Psoas muscle (tissue), 8 donors: Measurements from ENCODE around the gene PRSS22. TPM values are rescaled to one million over a fixed set of nuclear protein-coding genes. Genes with fewer than 3 reads are reported as not detected.

Source experiments
- ATAC-seq, 4 donors: fragments of 200-7000 bp; cut with Tn5 transposase; one replicate each; pipeline ENCODE4 v1.9.1; 2020; ENCODE audit warnings: moderate library complexity in 3 of 4, mild to moderate bottlenecking in 2 of 4
- DNase-seq, 2 donors: peaks; one replicate each; pipeline ENCODE4 v3.0.0-alpha.2; 2020
- H3K27ac ChIP-seq: fragments of 200-600 bp; one replicate; pipeline ENCODE4 v1.8.0; 2022
- H3K27me3 ChIP-seq, 3 donors: fragments of 200-600 bp in 1 of 3; one replicate each; pipeline versions ENCODE4 v1.6.1 to v1.8.0; 2013 to 2022; ENCODE audit warnings: low read length in 2 of 3, mild to moderate bottlenecking in 2 of 3, moderate library complexity in 1 of 3; ENCODE audit not compliant: insufficient read depth in 3 of 3
- H3K36me3 ChIP-seq, 2 donors: fragments of 200-600 bp in 1 of 2; one replicate each; pipeline versions ENCODE4 v1.6.1 to v1.8.0; 2013 to 2022; ENCODE audit warnings: low read depth in 1 of 2, mild to moderate bottlenecking in 1 of 2, moderate library complexity in 1 of 2; ENCODE audit not compliant: insufficient read depth in 1 of 2
- H3K4me1 ChIP-seq: fragments of 200-600 bp; one replicate; pipeline ENCODE4 v1.8.0; 2022
- H3K4me3 ChIP-seq: fragments of 200-600 bp; one replicate; pipeline ENCODE4 v1.8.0; 2022; ENCODE audit warnings: mild to moderate bottlenecking
- H3K9me3 ChIP-seq: fragments of 200-600 bp; one replicate; pipeline ENCODE4 v1.8.0; 2022
- CTCF ChIP-seq: fragments of 200-600 bp; IDR thresholded peaks from one replicate; pipeline ENCODE4 v1.8.0; 2022; ENCODE audit warnings: antibody characterized with exemption
- WGBS, 3 donors: extraction: QIAGEN DNeasy Blood & Tissue Kit; methylation state at CpG; one replicate each; pipeline versions ENCODE4 v1.1.6 to v1.1.7; 2013; 5-methylcytosine and 5-hydroxymethylcytosine counted together
- intact Hi-C, 2 donors: fragments of 100-400 bp; cut with DNase I; formaldehyde crosslinking; loops; one replicate each; pipeline versions ENCODE4 v1.11.0 to v1.14.2; 2022
- polyA plus RNA-seq, 3 donors: library from polyadenylated mRNA; stranded (reverse); fragments of 200-250 nt; gene quantifications; one replicate each; pipeline ENCODE4 v1.2.3, GENCODE V29; 2013
- total RNA-seq, 4 donors: library from RNA; stranded (reverse); fragmentation: NEBNext Ultra II Directional in 2 of 4; extraction: Animal tissue kit (Norgen Biotek cat#: 25700) in 2 of 4; gene quantifications; one replicate each; pipeline versions ENCODE4 v1.2.1 to v1.2.4, GENCODE V29; 2021 to 2023
- donor health status: healthy with polysubstance abuse.
- donor health status: DM: no; HTN: no; CAD: no; lungs with moderate emphysema.
- donor health status: Bipolar disorder and iron deficiency.
- donor health status: healthy.
- donor health status: DM: yes; HTN: yes; CAD: no.
- donor health status: DM: no; HTN: no; CAD: no.
- donor health status: DM: no; HTN: no; CAD: no.
- donor health status: DM: yes; HTN: yes; CAD: no.

Gene PRSS22
- total and polyA plus RNA-seq, 7 donors, result 0.07 to 0.20 (median 0.13) TPM; not detected in 4

GRCh38 chr16:2816751-2817339, 41.1 kb downstream of the PRSS22 start, which contains the start of gene PRSS21:
Gene PRSS21 (plus strand): TSS chr16:2817237. CDS start chr16:2817269, 32 bp downstream.
- intact Hi-C loops, result no loop called here
- H3K27ac ChIP-seq, result no peak within 1 kb of the TSS
- ATAC-seq (no peak), DNase-seq (no peak)
- no peaks in the 10 kb centered on the region for H3K9me3 ChIP-seq
- no peak within 1 kb of the TSS for H3K4me3 ChIP-seq
- no peak for TF ChIP-seq CTCF
- H3K36me3 ChIP-seq, result no peaks in the 10 kb centered on the region
- H3K4me1 ChIP-seq, result peaks cover 4% of the 10 kb centered on the region
- WGBS, 3 donors, result 62 to 69% (median 67%) methylated on average over 18 to 28 of the region's 28 CpGs
- H3K27me3 ChIP-seq, result peaks cover 0 to 12% (median 2%) of the 10 kb centered on the region in 3 donors

- ATAC-seq (no peak), DNase-seq (no peak)
- peaks cover 0 to 12% (median 2%) of the 10 kb centered on the region in 3 donors for H3K27me3 ChIP-seq
- H3K4me3 ChIP-seq, result no peak overlapping the region
- H3K27ac ChIP-seq, result no peak overlapping the region
- H3K4me1 ChIP-seq, result peaks cover 6% of the 10 kb centered on the region
- H3K9me3 ChIP-seq, result no peaks in the 10 kb centered on the region
- no peak for TF ChIP-seq CTCF
- intact Hi-C loops, result no loop called here
- no peaks in the 10 kb centered on the region for H3K36me3 ChIP-seq
- 62 to 70% (median 64%) methylated on average over 10 of the region's 10 CpGs for WGBS, 3 donors
These were observed 42.6 kb downstream of the PRSS22 start for GRCh38 chr16:2815299-2815771.

- intact Hi-C loops, result no loop called here
- no peak for TF ChIP-seq CTCF
- ATAC-seq, result no peak
- Histone ChIP-seq H3K4me1 (peaks cover 6% of the 10 kb centered on the region), H3K4me3 (no peak overlapping the region), H3K27me3 (peaks cover 0 to 12% (median 0%) of the 10 kb centered on the region in 3 donors), H3K36me3 (no peaks in the 10 kb centered on the region), H3K9me3 (no peaks in the 10 kb centered on the region), H3K27ac (no peak overlapping the region)
- 66 to 77% (median 71%) methylated on average over 19 to 20 of the region's 20 CpGs for WGBS, 3 donors
- no peak for DNase-seq
These were observed 43.2 kb downstream of the PRSS22 start for GRCh38 chr16:2814551-2815298.

GRCh38 chr16:2813771-2814221, 44.2 kb downstream of the PRSS22 start:
- Histone ChIP-seq H3K27ac (no peak overlapping the region), H3K27me3 (peaks cover 0 to 12% (median 0%) of the 10 kb centered on the region in 3 donors), H3K9me3 (no peaks in the 10 kb centered on the region), H3K4me3 (no peak overlapping the region), H3K4me1 (peaks cover 6% of the 10 kb centered on the region), H3K36me3 (no peaks in the 10 kb centered on the region)
- no peak for TF ChIP-seq CTCF
- WGBS, 3 donors, result 45 to 49% (median 47%) methylated on average over 6 to 7 of the region's 7 CpGs
- DNase-seq (no peak), ATAC-seq (no peak)
- intact Hi-C loops, result no loop called here
